Measurements from ENCODE around the gene RASA3. TPM values are rescaled to one million over a fixed set of nuclear protein-coding genes. Genes with fewer than 3 reads are reported as not detected.

Gene RASA3
- total and polyA plus RNA-seq, 2 donors (not counting 3 experiments of a cell fraction or from before 2014, with no cell fraction given), result 26.5 to 53.8 TPM

- H2AFZ ChIP-seq (ENCODE audit: low read depth, low read length), result no peak overlapping the region
- H4K20me1 ChIP-seq (replicated peaks; ENCODE audit: control insufficient read depth, extremely low read depth, insufficient read depth, low read length), result no peaks in the 10 kb centered on the region
- FAIRE-seq (no peak), DNase-seq (ENCODE audit: low read depth, low spot score) (no peak)
- H3K36me3 ChIP-seq (ENCODE audit: control insufficient read depth in 2 of 2, extremely low read depth in 1 of 2, insufficient read depth in 2 of 2, low read length in 2 of 2), result peaks cover 0 to 42% of the 10 kb centered on the region in 2 experiments
- no peaks in the 10 kb centered on the region for H3K27me3 ChIP-seq (ENCODE audit: control insufficient read depth in 2 of 2, insufficient read depth in 2 of 2, low read length in 2 of 2)
- no peak overlapping the region for H3K9ac ChIP-seq (replicated peaks; ENCODE audit: extremely low read depth, insufficient read depth, low read length)
- no peak overlapping the region for H3K4me3 ChIP-seq (replicated peaks in 1 of 3; ENCODE audit: insufficient read depth in 1 of 3, low read depth in 1 of 3, low read length in 3 of 3)
- intact Hi-C loops (cut with micrococcal nuclease) (no loop called here), dilution Hi-C loops (cut with MboI; ENCODE audit: extremely low pct_ligation_motif_present, low sequenced_read_pairs) (no loop called here)
- no peaks in the 10 kb centered on the region for H3K4me1 ChIP-seq (ENCODE audit: control insufficient read depth, extremely low read depth, insufficient read depth, low read length)
- H3K79me2 ChIP-seq (ENCODE audit: control insufficient read depth, insufficient read depth, low read length), result no peaks in the 10 kb centered on the region
- no peak overlapping the region for H3K4me2 ChIP-seq (ENCODE audit: insufficient read depth, low read length)
- no peaks in the 10 kb centered on the region for H3K9me1 ChIP-seq (replicated peaks; ENCODE audit: control insufficient read depth, extremely low read depth, insufficient read depth, low read length)
- no TSS peak for BruUV-seq (replicated peaks)
- TF ChIP-seq POLR2A (IDR thresholded peaks at IDR 0.05; ENCODE audit: low read depth, low read length), result no peak
- no peak for TF ChIP-seq FOS (IDR thresholded peaks at IDR 0.05; ENCODE audit: borderline replicate concordance, insufficient read depth, low read length)
- TF ChIP-seq EZH2 (IDR thresholded peaks at IDR 0.05; ENCODE audit: borderline replicate concordance, low read depth, low read length, severe bottlenecking), result no peak
- ChIA-PET CTCF (no interaction called here), POLR2A (no interaction called here)
- H3K27ac ChIP-seq (ENCODE audit: insufficient read depth, low read depth, low read length), result no peak overlapping the region
- no peaks in the 10 kb centered on the region for H3K9me3 ChIP-seq (replicated peaks; ENCODE audit: control insufficient read depth, insufficient read depth, low read length)
These were observed 151.2 kb downstream of the RASA3 start for GRCh38 chr13:113981194-113981605.

- Histone ChIP-seq H3K36me3 (ENCODE audit: control insufficient read depth in 2 of 2, extremely low read depth in 1 of 2, insufficient read depth in 2 of 2, low read length in 2 of 2) (peaks cover 0 to 43% of the 10 kb centered on the region in 2 experiments), H3K4me1 (ENCODE audit: control insufficient read depth, extremely low read depth, insufficient read depth, low read length) (no peaks in the 10 kb centered on the region), H3K9me3 (replicated peaks; ENCODE audit: control insufficient read depth, insufficient read depth, low read length) (no peaks in the 10 kb centered on the region), H3K4me2 (ENCODE audit: insufficient read depth, low read length) (no peak overlapping the region), H3K9ac (replicated peaks; ENCODE audit: extremely low read depth, insufficient read depth, low read length) (no peak overlapping the region), H2AFZ (ENCODE audit: low read depth, low read length) (no peak overlapping the region), H3K9me1 (replicated peaks; ENCODE audit: control insufficient read depth, extremely low read depth, insufficient read depth, low read length) (no peaks in the 10 kb centered on the region), H3K27ac (ENCODE audit: insufficient read depth, low read depth, low read length) (no peak overlapping the region), H4K20me1 (replicated peaks; ENCODE audit: control insufficient read depth, extremely low read depth, insufficient read depth, low read length) (no peaks in the 10 kb centered on the region), H3K4me3 (replicated peaks in 1 of 3; ENCODE audit: insufficient read depth in 1 of 3, low read depth in 1 of 3, low read length in 3 of 3) (no peak overlapping the region), H3K27me3 (ENCODE audit: control insufficient read depth in 2 of 2, insufficient read depth in 2 of 2, low read length in 2 of 2) (no peaks in the 10 kb centered on the region), H3K79me2 (ENCODE audit: control insufficient read depth, insufficient read depth, low read length) (no peaks in the 10 kb centered on the region)
- FAIRE-seq, result no peak
- POLR2A ChIA-PET, result no interaction called here
- dilution Hi-C loops (cut with MboI; ENCODE audit: extremely low pct_ligation_motif_present, low sequenced_read_pairs), result no loop called here
- TF ChIP-seq POLR2AphosphoS5 (IDR thresholded peaks at IDR 0.05; ENCODE audit: insufficient read depth, low read depth, low read length) (no peak), FOS (IDR thresholded peaks at IDR 0.05; ENCODE audit: borderline replicate concordance, insufficient read depth, low read length) (no peak), CTCF (IDR thresholded peaks at IDR 0.05; ENCODE audit: extremely low read depth in 1 of 2, insufficient read depth in 1 of 2, low read depth in 1 of 2, low read length in 2 of 2) (no peak), MAX (IDR thresholded peaks at IDR 0.05; ENCODE audit: insufficient read depth, insufficient read length) (no peak), EZH2 (IDR thresholded peaks at IDR 0.05; ENCODE audit: borderline replicate concordance, low read depth, low read length, severe bottlenecking) (no peak), GATA2 (IDR thresholded peaks at IDR 0.05; ENCODE audit: insufficient read depth, insufficient read length, low read depth, low read length) (no peak), JUN (IDR thresholded peaks at IDR 0.05; ENCODE audit: borderline replicate concordance, insufficient read depth, insufficient read length, low read depth) (no peak), MYC (IDR thresholded peaks at IDR 0.05; ENCODE audit: low read depth, low read length) (no peak), POLR2A (IDR thresholded peaks at IDR 0.05; ENCODE audit: low read depth, low read length) (no peak)
- BruUV-seq (replicated peaks), result no TSS peak
- intact Hi-C loops (cut with micrococcal nuclease), result no loop called here
- CTCF ChIA-PET, result no interaction called here
- no peak for DNase-seq (ENCODE audit: low read depth, low spot score)
These were observed 151.8 kb downstream of the RASA3 start for GRCh38 chr13:113980489-113981064.

All from endothelial cell of umbilical vein (primary cell).